ENCODE data around the gene CYSTM1. TPM values are rescaled to one million over a fixed set of nuclear protein-coding genes. Genes with fewer than 3 reads are reported as not detected.

CYSTM1 gene
- total RNA-seq, 1 donor from 2014 or later: 28.1 TPM

- no peak overlapping the region for H3K4me3 Mint-ChIP-seq (ENCODE audit: low read depth)
- TF ChIP-seq CTCF (IDR thresholded peaks at IDR 0.05; ENCODE audit: unreplicated experiment): no peak
- peaks cover 8% of the 10 kb centered on the region for H3K36me3 Mint-ChIP-seq (ENCODE audit: insufficient read depth)
- peaks cover 8% of the 10 kb centered on the region for H3K4me1 Mint-ChIP-seq (ENCODE audit: low read depth)
- H3K27me3 Mint-ChIP-seq: no peaks in the 10 kb centered on the region
- H3K27ac Mint-ChIP-seq: no peak overlapping the region
- H3K9me3 Mint-ChIP-seq (ENCODE audit: low read depth): no peaks in the 10 kb centered on the region
- no peak for DNase-seq (ENCODE audit: low spot score, unreplicated experiment)
Measured at GRCh38 chr5:140250386-140250785, 75.4 kb downstream of the CYSTM1 start.

GRCh38 chr5:140251527-140251973 lies 76.6 kb downstream of the CYSTM1 start:
- no peaks in the 10 kb centered on the region for H3K27me3 Mint-ChIP-seq
- H3K4me1 Mint-ChIP-seq (ENCODE audit: low read depth): peaks cover 8% of the 10 kb centered on the region
- H3K36me3 Mint-ChIP-seq (ENCODE audit: insufficient read depth): peaks cover 8% of the 10 kb centered on the region
- no peaks in the 10 kb centered on the region for H3K9me3 Mint-ChIP-seq (ENCODE audit: low read depth)
- H3K4me3 Mint-ChIP-seq (ENCODE audit: low read depth): no peak overlapping the region
- no peak for TF ChIP-seq CTCF (IDR thresholded peaks at IDR 0.05; ENCODE audit: unreplicated experiment)
- no peak overlapping the region for H3K27ac Mint-ChIP-seq
- no peak for DNase-seq (ENCODE audit: low spot score, unreplicated experiment)

GRCh38 chr5:140252470-140253126 lies 77.6 kb downstream of the CYSTM1 start:
- Mint-ChIP-seq H3K4me3 (ENCODE audit: low read depth) (no peak overlapping the region), H3K9me3 (ENCODE audit: low read depth) (no peaks in the 10 kb centered on the region), H3K36me3 (ENCODE audit: insufficient read depth) (peaks cover 10% of the 10 kb centered on the region), H3K27ac (peak overlapping the region; percentile 85), H3K4me1 (ENCODE audit: low read depth) (peaks cover 8% of the 10 kb centered on the region), H3K27me3 (no peaks in the 10 kb centered on the region)
- TF ChIP-seq CTCF (IDR thresholded peaks at IDR 0.05; ENCODE audit: unreplicated experiment): no peak
- DNase-seq (ENCODE audit: low spot score, unreplicated experiment): no peak

GRCh38 chr5:140253985-140254384 lies 79.0 kb downstream of the CYSTM1 start:
- Mint-ChIP-seq H3K9me3 (ENCODE audit: low read depth) (no peaks in the 10 kb centered on the region), H3K36me3 (ENCODE audit: insufficient read depth) (peaks cover 13% of the 10 kb centered on the region), H3K4me1 (ENCODE audit: low read depth) (peaks cover 11% of the 10 kb centered on the region), H3K4me3 (ENCODE audit: low read depth) (no peak overlapping the region), H3K27me3 (no peaks in the 10 kb centered on the region), H3K27ac (no peak overlapping the region)
- no peak for TF ChIP-seq CTCF (IDR thresholded peaks at IDR 0.05; ENCODE audit: unreplicated experiment)
- DNase-seq (ENCODE audit: low spot score, unreplicated experiment): no peak

GRCh38 chr5:140255460-140256157 lies 80.6 kb downstream of the CYSTM1 start:
- H3K4me3 Mint-ChIP-seq (ENCODE audit: low read depth): no peak overlapping the region
- no peak overlapping the region for H3K27ac Mint-ChIP-seq
- H3K9me3 Mint-ChIP-seq (ENCODE audit: low read depth): no peaks in the 10 kb centered on the region
- DNase-seq (ENCODE audit: low spot score, unreplicated experiment): no peak
- peaks cover 13% of the 10 kb centered on the region for H3K4me1 Mint-ChIP-seq (ENCODE audit: low read depth)
- H3K36me3 Mint-ChIP-seq (ENCODE audit: insufficient read depth): peaks cover 12% of the 10 kb centered on the region
- no peak for TF ChIP-seq CTCF (IDR thresholded peaks at IDR 0.05; ENCODE audit: unreplicated experiment)
- H3K27me3 Mint-ChIP-seq: no peaks in the 10 kb centered on the region

Data from progenitor cell of endocrine pancreas (in vitro differentiated cells).